SJCRH30 (cell line): ENCODE measurements around the gene MGST2. TPM values are rescaled to one million over a fixed set of nuclear protein-coding genes. Genes with fewer than 3 reads are reported as not detected.

Experiments used
- DNase-seq, 2 experiments: peaks; one replicate each; pipeline ENCODE4 v3.0.0-alpha.2; 2015 to 2020
- H3K27ac ChIP-seq: fragments of 250-450 bp; sonication (Bioruptor Pico); 2 replicates; pipeline ENCODE4 v1.5.1; 2020; ENCODE audit warnings: mild to moderate bottlenecking, moderate library complexity
- H3K27me3 ChIP-seq: fragments of 250-450 bp; sonication (Bioruptor Pico); 2 replicates; pipeline ENCODE4 v1.5.1; 2020; ENCODE audit warnings: mild to moderate bottlenecking, moderate library complexity
- H3K36me3 ChIP-seq: fragments of 250-450 bp; sonication (Bioruptor Pico); 2 replicates; pipeline ENCODE4 v1.5.1; 2020; ENCODE audit warnings: mild to moderate bottlenecking, moderate library complexity
- H3K4me1 ChIP-seq: fragments of 250-450 bp; sonication (Bioruptor Pico); 2 replicates; pipeline ENCODE4 v1.5.1; 2020; ENCODE audit warnings: mild to moderate bottlenecking, moderate library complexity
- H3K4me3 ChIP-seq: fragments of 250-450 bp; sonication (Bioruptor Pico); 2 replicates; pipeline ENCODE4 v1.5.1; 2020; ENCODE audit warnings: mild to moderate bottlenecking, moderate library complexity
- H3K9me3 ChIP-seq: fragments of 250-450 bp; sonication (Bioruptor Pico); replicated peaks from 2 replicates; pipeline ENCODE4 v1.5.1; 2020; ENCODE audit warnings: mild to moderate bottlenecking, moderate library complexity
- total RNA-seq: library from RNA; depleted of rRNA; stranded (reverse); fragments of >200 nt; shearing (Covaris generic); gene quantifications from 2 replicates; pipeline ENCODE4 v1.2.3, GENCODE V29; 2014; rRNA removed

Gene MGST2
- total RNA-seq, 1 experiment from 2014 or later, result 27.2 TPM

- H3K4me1 ChIP-seq, result peaks cover 13% of the 10 kb centered on the region
- H3K27me3 ChIP-seq, result no peaks in the 10 kb centered on the region
- peak overlapping the region; percentile 11; the same call in 1 of the 2 replicates for H3K27ac ChIP-seq
- no peak overlapping the region; the same call in 1 of the 2 replicates for H3K4me3 ChIP-seq
- no peaks in the 10 kb centered on the region for H3K36me3 ChIP-seq
- peak in 1 of 2 experiments; percentile 40 for DNase-seq
- H3K9me3 ChIP-seq, result no peaks in the 10 kb centered on the region
These were observed 74.5 kb downstream of the MGST2 start for GRCh38 chr4:139740121-139740520.

DNA sequence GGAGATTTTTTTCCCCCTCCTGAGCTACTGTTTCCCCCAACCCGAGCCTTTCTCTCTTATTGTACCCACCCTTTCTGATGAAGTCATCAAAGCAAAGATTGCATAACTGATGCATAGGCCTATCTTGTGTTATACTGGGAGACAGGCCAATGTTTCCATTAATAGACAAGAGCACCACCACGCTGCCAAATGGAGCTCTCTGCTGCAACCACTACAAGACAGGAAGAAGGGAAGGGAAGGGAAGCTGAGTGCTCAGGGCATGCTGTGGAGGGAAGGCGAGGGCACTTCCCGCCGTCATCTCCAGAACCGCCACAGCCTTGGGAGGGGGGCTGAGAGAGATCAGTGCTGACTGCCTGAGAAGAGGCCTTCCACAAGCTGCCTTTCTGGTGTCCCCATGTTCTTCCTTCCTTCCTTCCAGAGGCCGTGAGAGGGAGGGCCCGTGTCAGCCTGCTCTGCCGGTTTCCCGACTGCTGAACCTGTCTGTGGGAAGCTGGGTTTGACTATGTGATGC, 75.0 kb downstream of the MGST2 start:
- DNase-seq, result peak; percentile 49 to 72
- no peaks in the 10 kb centered on the region for H3K36me3 ChIP-seq
- H3K4me1 ChIP-seq, result peaks cover 13% of the 10 kb centered on the region
- no peaks in the 10 kb centered on the region for H3K27me3 ChIP-seq
- H3K27ac ChIP-seq, result peak overlapping the region; percentile 11; the same call in 1 of the 2 replicates
- H3K9me3 ChIP-seq, result no peaks in the 10 kb centered on the region
- H3K4me3 ChIP-seq, result no peak overlapping the region; the same call in 1 of the 2 replicates

GRCh38 chr4:139743027-139743426, 77.4 kb downstream of the MGST2 start:
- H3K4me3 ChIP-seq, result no peak overlapping the region
- H3K36me3 ChIP-seq, result no peaks in the 10 kb centered on the region
- no peaks in the 10 kb centered on the region for H3K27me3 ChIP-seq
- H3K9me3 ChIP-seq, result no peaks in the 10 kb centered on the region
- peaks cover 13% of the 10 kb centered on the region for H3K4me1 ChIP-seq
- H3K27ac ChIP-seq, result no peak overlapping the region
- DNase-seq, result no peak

DNA sequence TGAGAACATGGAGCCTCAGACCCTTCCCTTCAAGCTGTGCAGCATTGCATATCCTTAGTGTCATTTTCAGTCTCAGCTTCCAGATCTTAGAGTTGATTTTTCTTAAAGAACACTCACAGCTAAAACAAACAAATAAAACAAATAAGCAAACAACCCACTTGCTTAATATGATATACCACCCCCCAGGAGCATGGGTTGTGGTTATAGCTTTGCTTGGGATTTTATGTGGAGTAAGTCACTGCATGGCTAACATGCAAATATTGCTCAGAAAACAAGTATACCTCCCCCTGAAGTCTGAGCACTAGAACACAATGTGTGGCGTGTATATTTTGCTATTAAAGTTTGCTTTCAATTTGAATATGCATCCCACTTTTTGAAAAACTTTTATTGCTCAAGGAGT, 78.6 kb downstream of the MGST2 start:
- no peak for DNase-seq
- Histone ChIP-seq H3K4me1 (peaks cover 13% of the 10 kb centered on the region), H3K9me3 (no peaks in the 10 kb centered on the region), H3K27me3 (no peaks in the 10 kb centered on the region), H3K36me3 (no peaks in the 10 kb centered on the region), H3K4me3 (no peak overlapping the region), H3K27ac (no peak overlapping the region)

DNA sequence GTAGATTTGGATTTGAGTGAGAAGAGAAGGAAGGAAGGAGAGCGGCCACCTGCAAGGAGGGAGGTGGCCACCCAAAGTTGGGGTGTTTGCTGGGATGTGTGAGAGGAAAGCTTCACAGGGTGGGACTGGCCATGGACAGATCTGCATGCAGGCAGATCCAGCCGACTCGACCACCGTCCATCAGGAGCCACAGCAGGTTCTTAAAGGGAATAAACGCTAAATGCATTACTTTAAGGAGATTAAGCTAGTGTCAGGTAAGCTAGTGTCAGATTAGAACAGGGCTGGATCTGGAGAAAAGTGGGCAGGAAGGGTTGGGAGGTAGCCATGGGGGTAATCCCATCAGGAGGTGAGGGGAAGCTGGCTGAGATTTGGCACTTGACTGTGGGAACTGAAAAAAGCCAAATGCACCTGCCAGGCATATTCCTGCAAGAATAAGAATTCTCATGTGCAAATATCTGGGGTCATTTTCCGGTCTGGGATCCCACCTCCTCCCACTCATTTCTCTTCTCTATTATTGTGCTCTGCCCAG, 79.6 kb downstream of the MGST2 start:
- DNase-seq, result no peak
- Histone ChIP-seq H3K4me1 (peaks cover 9% of the 10 kb centered on the region), H3K27ac (no peak overlapping the region), H3K27me3 (no peaks in the 10 kb centered on the region), H3K9me3 (no peaks in the 10 kb centered on the region), H3K36me3 (no peaks in the 10 kb centered on the region), H3K4me3 (no peak overlapping the region)

DNA sequence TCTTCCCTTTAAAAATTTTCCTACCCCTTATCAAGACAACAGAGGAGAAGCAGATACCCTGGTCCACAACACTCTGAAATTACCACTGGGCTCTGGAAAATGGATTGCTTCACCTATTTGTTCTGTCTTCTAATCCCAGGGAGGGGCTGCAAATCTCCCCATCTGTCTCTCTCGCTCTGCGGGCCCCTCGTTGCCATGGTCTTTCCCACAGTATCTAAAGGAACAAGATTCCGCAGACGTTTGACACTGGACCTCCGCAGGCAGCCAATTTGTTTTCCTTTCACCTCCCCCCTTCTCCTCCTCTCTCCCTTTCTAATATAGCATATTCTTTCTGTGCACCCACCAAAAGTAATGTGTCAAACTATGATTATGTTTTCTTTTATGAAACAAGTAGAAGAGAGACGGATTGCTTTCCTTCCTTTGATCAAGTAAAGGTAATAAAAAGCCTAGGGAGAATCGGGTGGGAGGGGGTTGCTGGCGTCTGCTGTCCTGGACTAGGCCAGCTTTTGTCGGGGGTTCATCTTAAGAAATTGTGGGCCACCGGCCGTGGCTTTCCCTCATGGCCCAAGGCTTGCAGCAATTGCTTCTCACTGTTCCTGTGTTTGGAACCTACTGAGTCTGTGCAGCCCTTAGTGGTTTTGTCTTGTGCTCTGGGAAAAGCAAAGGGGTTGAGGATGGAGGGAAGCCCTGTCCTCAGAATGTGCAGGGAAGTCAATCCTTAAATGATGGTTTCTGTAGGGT, 81.0 kb downstream of the MGST2 start:
- Histone ChIP-seq H3K4me3 (no peak overlapping the region), H3K36me3 (no peaks in the 10 kb centered on the region), H3K27me3 (no peaks in the 10 kb centered on the region), H3K9me3 (no peaks in the 10 kb centered on the region), H3K4me1 (no peaks in the 10 kb centered on the region; the same call in 1 of the 2 replicates), H3K27ac (no peak overlapping the region)
- peak in 1 of 2 experiments; percentile 39 for DNase-seq

GRCh38 chr4:139749338-139749737, 83.7 kb downstream of the MGST2 start:
- peaks cover under 1% of the 10 kb centered on the region for H3K4me1 ChIP-seq
- no peaks in the 10 kb centered on the region for H3K9me3 ChIP-seq
- DNase-seq, result no peak
- H3K27me3 ChIP-seq, result no peaks in the 10 kb centered on the region
- H3K27ac ChIP-seq, result no peak overlapping the region
- no peak overlapping the region for H3K4me3 ChIP-seq
- H3K36me3 ChIP-seq, result no peaks in the 10 kb centered on the region

- Histone ChIP-seq H3K4me3 (no peak overlapping the region), H3K4me1 (peaks cover 4% of the 10 kb centered on the region), H3K36me3 (no peaks in the 10 kb centered on the region), H3K27me3 (no peaks in the 10 kb centered on the region), H3K27ac (no peak overlapping the region), H3K9me3 (no peaks in the 10 kb centered on the region)
- no peak for DNase-seq
These were observed 84.3 kb downstream of the MGST2 start for GRCh38 chr4:139749835-139750498.

DNA sequence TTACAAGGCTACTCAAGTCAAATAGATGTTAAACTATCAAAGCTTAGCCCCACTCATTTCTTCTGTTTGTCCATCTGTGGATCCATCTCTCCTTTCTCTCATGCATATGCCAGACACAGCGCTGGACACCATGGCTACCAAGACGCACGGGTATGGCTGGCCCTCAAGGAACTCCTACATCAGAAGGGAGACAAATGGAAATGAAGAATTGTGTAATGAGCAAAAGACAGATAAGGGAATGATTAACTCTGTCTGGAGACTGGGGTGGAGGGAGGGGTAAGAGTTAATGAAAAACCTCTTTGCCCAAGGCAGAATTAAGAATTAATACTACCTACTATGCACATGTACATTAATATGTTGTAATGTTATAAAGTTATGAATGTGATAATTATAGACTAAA, 88.1 kb downstream of the MGST2 start:
- Histone ChIP-seq H3K27me3 (no peaks in the 10 kb centered on the region), H3K27ac (no peak overlapping the region), H3K9me3 (0 out of 2 replicates have a peak, but pooled peaks cover 2% of the 10 kb centered on the region), H3K4me1 (peaks cover 4% of the 10 kb centered on the region; the same call in 1 of the 2 replicates), H3K4me3 (no peak overlapping the region), H3K36me3 (no peaks in the 10 kb centered on the region)
- no peak for DNase-seq

Other genes with a start within 250 kb of the MGST2 start
- 7.7 and 8.4 TPM in 2 replicates for gene RAB33B, start 211.7 kb upstream of the MGST2 start, total RNA-seq
- gene SETD7, start 109.6 kb upstream of the MGST2 start, total RNA-seq, result 26.3 and 26.8 TPM in 2 replicates